ENCODE data around the gene HADH.
"Not testable (repeated sequence)": the region's sequence is repeated elsewhere in the genome, so short reads cannot be mapped to it uniquely, and the experiment has no call there.

Gene HADH

GRCh38 chr4:107996949-107997788 lies 7.5 kb downstream of the HADH start:
- DNase-seq = no peak

- DNase-seq = no peak
Measured at GRCh38 chr4:107997794-107998193, 8.1 kb downstream of the HADH start.

- no peak for DNase-seq
Measured at GRCh38 chr4:107999932-108000539, 10.3 kb downstream of the HADH start.

- no peak for DNase-seq
Measured at GRCh38 chr4:108001540-108002135, 11.9 kb downstream of the HADH start.

DNA sequence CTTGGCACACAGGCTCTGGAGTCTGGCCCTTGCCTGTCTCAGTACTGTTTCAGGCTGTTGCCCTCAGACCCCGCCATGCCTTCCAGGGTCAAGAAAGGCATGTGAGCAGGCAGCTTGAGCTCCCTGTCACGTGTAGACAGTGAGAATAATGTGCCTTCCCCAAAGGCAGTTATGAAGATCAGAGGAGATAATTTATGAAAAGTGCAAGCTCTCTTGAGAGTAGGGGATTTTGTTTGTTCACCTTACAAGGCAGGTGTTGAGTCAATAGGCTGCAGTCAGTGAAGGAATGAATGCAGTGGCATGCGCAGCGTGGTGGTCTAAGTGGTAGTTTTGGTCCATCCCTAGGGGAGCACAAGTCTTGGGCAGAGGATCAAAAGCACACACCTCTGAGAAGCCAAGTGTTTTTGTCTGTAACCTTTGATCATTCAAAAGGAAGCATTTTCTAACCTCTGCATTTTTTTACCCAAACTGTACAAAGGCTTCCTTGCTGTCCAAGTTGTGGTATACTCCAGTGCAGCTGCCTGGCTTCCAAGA lies 14.4 kb downstream of the HADH start:
- DNase-seq = no peak

DNA sequence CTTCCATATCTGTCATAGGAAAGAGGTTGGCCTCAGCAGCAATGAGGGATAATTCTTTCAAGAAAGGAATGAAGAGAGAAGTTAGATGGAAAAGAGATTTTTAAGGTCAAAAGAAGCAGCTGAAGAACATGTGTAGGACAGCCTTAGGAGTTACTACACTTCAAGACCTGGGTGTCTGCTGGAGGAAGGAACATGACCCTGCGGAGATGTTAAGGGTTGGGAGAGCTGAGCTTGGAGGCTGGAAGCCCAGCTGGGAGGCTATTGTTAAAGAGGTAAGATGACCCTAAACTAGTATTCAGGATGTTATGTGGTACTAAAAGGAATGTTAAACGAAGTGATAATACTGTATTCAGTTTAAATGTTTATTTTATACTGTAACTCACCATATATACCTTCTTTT lies 15.0 kb downstream of the HADH start:
- no peak for DNase-seq

- no peak for DNase-seq
Measured at GRCh38 chr4:108005807-108006206, 16.1 kb downstream of the HADH start.

GRCh38 chr4:108006361-108006760 lies 16.7 kb downstream of the HADH start:
- no peak for DNase-seq

DNA sequence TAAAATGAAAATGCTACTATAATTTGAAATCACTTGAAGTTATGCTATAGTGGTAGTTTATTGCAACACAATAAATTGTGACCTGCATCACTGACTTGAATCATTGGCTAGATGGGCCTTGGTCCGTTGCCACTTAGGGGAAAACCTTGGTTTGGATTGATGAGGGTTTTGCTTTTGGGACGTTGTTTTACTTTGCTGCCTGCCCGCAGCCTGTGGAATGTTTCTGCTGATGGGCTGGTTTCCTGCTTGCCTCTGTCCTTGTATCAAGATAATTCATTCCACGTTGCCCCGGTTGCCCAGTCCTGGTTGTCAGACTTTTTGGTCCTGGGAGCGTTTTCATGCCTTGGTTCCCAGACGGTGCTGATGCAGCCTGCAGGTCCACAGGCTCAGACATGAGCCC lies 18.3 kb downstream of the HADH start:
- DNase-seq = no peak

DNA sequence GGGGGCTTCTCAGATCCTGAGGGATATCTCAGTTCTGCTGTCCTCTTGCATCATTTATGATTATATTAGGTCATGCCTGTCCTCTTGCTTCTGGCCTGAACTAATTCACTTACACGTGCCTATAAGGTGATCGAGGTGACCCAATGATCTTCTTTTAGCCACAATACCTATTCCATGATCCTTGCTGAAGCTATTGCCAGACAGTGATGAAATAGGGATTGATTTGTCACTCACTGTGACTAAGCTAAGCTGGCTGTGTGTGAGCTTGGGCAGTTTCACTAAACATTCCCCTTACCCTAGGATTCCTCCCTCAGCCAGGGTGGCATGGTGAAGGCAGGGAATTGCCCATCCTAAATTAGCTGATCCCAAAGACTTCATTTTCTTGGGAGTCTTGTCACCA lies 19.0 kb downstream of the HADH start:
- DNase-seq = no peak

DNA sequence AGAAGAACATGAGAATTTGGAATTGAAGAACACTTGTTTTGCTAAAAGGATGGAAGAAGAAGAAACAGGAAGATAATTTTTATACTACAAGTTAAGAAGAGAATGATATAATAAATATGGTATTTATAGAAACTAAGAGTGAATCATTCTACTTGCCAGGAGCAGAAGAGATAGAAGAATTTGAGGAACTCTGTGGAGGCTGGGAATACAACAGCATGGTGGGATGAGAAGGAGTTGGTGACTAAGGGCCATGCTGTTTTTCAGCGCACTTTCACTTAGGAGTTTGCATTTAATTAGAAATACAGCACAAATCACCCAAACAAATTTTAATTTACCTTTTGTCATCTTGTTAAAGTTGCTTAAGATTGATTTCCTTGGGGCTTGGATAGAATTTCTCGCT lies 20.5 kb downstream of the HADH start:
- no peak for DNase-seq

DNA sequence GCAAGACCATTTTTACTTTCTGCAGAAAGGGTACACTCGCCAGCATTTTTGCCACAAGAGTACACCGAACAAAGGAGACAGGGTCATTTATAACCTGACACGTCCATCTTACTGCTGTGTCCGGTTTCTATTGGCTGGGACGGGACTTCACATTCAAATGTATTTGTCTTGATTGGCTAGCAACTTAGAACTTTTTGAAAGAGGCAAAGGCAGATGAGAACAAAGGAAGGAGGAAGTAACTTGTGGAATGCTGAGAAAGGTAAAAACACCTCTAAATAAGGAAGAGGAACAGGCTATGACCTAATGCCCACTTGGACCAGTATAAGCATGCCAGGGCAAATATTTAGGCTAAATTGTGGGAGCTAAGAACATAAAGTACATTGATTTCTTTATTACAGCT lies 22.7 kb downstream of the HADH start:
- DNase-seq = not testable (repeated sequence)

- DNase-seq = no peak
Measured at GRCh38 chr4:108013327-108013726, 23.6 kb downstream of the HADH start.

DNA sequence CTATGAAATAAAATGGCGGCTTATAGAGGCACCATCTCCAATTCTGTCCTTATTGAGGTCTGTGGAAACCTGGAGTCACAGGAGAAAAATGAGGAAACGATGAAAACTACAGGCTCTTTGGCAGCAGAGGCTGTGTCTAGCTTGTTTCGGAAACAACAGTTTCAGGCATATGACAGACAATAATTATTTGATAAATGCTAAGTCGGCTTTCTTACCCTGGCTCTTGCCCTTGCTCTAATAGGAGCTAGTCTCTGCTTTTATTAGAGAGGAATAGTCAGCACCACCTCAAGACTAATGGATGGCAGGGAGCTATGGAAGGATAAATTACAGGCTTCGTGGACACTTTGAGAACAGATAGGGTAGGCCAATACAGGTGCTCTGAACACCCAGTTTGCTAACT lies 24.3 kb downstream of the HADH start:
- DNase-seq = no peak

- DNase-seq = peak; percentile 82
Measured at GRCh38 chr4:108018040-108018883, 28.6 kb downstream of the HADH start.

DNA sequence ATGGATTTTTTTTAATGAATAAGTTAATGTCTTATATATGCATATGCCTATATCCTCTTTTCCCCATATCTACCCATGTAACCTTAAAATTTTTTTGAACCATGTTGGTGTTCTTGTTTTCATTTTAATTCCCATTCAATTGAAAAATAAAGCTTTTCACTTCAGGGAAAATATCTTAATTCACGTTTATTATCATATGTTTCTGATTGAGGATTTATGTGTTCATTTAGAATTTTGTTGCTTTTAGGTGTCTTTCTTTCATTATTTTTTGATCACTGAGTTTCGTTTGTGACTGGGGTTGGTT lies 29.1 kb downstream of the HADH start:
- DNase-seq = no peak

DNA sequence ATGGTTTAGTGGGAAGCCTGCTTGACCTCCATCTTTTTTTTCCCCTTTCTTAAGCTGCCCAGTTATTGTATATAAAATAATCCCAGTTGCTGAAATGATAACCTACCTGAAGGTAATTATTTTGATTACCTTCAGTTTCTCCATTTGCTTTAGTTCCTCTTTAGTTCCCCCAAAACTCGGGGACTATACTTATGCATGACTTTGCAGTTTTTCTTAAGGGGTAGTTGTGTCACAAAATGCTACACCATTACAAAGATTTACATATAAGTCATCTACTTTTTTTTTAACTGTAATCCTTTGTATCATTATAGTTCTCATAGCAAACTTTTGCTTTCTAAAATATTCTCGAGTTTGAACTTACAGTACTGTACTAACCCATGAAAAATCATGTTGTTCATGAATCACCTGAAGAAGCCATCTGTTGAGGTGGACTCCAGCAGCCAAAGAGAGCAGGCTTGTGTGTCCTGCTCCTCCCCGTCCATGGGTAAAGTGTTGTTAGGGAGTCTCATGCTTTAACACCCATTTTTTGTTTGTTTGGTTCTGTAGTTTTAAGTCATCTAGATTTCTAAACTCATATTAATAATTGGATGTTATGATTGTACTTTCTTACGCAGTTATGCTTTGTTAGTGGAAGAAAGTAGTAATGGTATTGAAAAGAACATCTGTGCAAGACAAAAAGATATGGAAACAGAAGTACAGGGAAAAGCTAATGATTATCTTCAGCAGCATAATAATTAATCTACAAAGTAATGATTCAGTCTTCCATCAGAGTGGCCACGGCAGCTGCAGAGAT lies 34.6 kb downstream of the HADH start:
- DNase-seq = no peak

DNA sequence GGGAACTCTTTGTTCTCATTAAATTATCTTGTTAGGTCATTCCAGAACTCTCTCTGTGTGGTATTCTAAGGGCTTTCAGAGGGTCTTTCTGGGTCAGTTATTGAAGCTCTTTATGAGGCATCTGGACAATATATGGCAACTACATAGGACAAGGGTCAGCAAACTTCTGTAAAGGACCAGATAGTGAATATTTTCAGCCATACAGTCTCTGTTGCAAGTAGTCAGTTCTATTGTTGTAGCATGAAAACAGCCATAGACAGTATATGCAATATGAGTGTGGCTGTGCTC lies 35.1 kb downstream of the HADH start:
- DNase-seq = no peak

GRCh38 chr4:108029016-108029720 lies 39.5 kb downstream of the HADH start:
- peak; percentile 11 for DNase-seq

DNA sequence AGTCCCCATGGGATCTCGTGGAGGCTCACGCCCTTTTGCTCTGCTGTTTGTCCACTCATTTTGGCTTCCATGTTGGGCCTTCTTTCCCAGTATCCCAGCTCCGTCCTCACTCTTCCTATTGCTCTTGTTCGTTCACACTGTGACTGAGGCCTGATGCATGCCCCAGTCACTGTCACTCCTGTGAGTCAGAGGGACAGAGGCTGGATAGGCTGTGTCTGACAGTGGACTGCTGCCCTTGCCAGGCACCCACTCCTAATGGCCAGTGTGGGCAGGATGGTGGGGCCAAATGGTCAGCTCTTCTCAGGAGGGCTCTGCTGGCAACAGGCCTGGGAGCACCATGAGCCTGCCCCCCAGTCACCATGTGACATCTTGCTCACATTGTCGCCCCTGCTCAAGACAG lies 40.0 kb downstream of the HADH start:
- no peak for DNase-seq

- DNase-seq = peak; percentile 72
Measured at GRCh38 chr4:108030332-108030731, 40.6 kb downstream of the HADH start.

Data from CD4-positive, alpha-beta T cell treated with Interleukin-4 for 4 hours (primary cell).